Prostate gland (tissue), 2 donors: ENCODE data around the gene LRRC34. TPM values are rescaled to one million over a fixed set of nuclear protein-coding genes. Genes with fewer than 3 reads are reported as not detected.

ENCODE experiments used
- DNase-seq: peaks from one replicate; pipeline ENCODE4 v3.0.0-alpha.2; 2019; ENCODE audit warnings: low spot score
- H3K27ac ChIP-seq, 2 donors: fragments of 200-600 bp; sonication (generic); 2 replicates each; pipeline ENCODE4 v1.5.1; 2017 to 2019
- H3K27me3 ChIP-seq: fragments of 200-600 bp; sonication (generic); replicated peaks from 2 replicates; pipeline ENCODE4 v1.5.1; 2019; ENCODE audit not compliant: insufficient read depth
- H3K36me3 ChIP-seq, 2 donors: fragments of 200-600 bp; sonication (generic); 1 replicate in 1 of 2; 2 replicates in 1 of 2; pipeline versions ENCODE4 v1.5.1 to v1.8.1; 2017 to 2019
- H3K4me1 ChIP-seq: fragments of 200-600 bp; sonication (generic); replicated peaks from 2 replicates; pipeline ENCODE4 v1.5.1; 2019
- H3K4me3 ChIP-seq, 2 donors: fragments of 200-600 bp; sonication (generic); 2 replicates each; pipeline ENCODE4 v1.5.1; 2017 to 2019
- H3K9me3 ChIP-seq: fragments of 200-600 bp; sonication (generic); 2 replicates; pipeline ENCODE4 v1.5.1; 2017
- POLR2A ChIP-seq: fragments of 450-650 bp; IDR thresholded peaks from one replicate; pipeline ENCODE4 v1.6.1; 2016; ENCODE audit warnings: antibody characterized with exemption, mild to moderate bottlenecking
- POLR2AphosphoS5 ChIP-seq: sonication (generic); formaldehyde crosslinking; IDR thresholded peaks from one replicate; pipeline ENCODE4 v1.6.1; 2017; ENCODE audit warnings: antibody characterized with exemption
- WGBS: methylation state at CpG from one replicate; pipeline ENCODE4 v1.1.5; 2018; 5-methylcytosine and 5-hydroxymethylcytosine counted together
- intact Hi-C: fragments of 100-400 bp; cut with DNase I; formaldehyde crosslinking; loops from one replicate; pipeline ENCODE4 v1.14.2; 2022
- total RNA-seq, 2 donors: library from RNA; depleted of rRNA; stranded (reverse); fragments of >200 nt; gene quantifications; one replicate each; pipeline ENCODE4 v1.1.0, GENCODE V29; 2016
- TF ChIP-seq, protein P1 (sequence below), 4 experiments: fragments of 200-600 bp in 2 of 4; fragments of 450-650 bp in 2 of 4; sonication (generic) in 2 of 4; IDR thresholded peaks; 1 replicate in 3 of 4; 2 replicates in 1 of 4; pipeline ENCODE4 v1.5.1; 2016 to 2019; ENCODE audit warnings: antibody characterized with exemption in 4 of 4, mild to moderate bottlenecking in 2 of 4, moderate library complexity in 2 of 4

The LRRC34 gene
- total RNA-seq, 2 donors from 2014 or later: 2.8 to 5.4 TPM

DNA sequence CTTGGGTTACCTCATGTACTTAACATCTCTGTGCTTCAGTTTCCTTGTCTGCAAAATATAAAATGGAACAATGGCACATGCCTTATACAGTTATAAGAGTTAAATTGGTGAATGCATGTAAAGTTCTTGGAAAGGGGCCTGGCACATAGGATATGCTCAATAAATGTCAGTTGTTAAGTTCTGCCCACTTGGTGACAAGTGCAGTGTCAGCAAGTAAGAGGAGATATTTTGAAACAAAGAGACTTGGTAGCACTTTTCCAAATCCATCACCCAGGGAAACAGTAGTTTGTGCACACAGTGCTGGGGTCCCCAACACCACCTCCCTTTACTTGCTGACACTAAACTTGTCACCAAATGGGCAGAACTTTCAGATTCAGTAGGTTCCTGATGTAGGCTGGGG lies 37.9 kb upstream of the LRRC34 start:
- Histone ChIP-seq H3K27me3 (no peaks in the 10 kb centered on the region), H3K4me3 (no peak overlapping the region), H3K4me1 (no peaks in the 10 kb centered on the region), H3K36me3 (no peaks in the 10 kb centered on the region), H3K27ac (no peak overlapping the region), H3K9me3 (no peaks in the 10 kb centered on the region)
- DNase-seq: no peak
- intact Hi-C loops: no loop called here
- TF ChIP-seq POLR2AphosphoS5: no peak
- TF ChIP-seq, protein P1, sequence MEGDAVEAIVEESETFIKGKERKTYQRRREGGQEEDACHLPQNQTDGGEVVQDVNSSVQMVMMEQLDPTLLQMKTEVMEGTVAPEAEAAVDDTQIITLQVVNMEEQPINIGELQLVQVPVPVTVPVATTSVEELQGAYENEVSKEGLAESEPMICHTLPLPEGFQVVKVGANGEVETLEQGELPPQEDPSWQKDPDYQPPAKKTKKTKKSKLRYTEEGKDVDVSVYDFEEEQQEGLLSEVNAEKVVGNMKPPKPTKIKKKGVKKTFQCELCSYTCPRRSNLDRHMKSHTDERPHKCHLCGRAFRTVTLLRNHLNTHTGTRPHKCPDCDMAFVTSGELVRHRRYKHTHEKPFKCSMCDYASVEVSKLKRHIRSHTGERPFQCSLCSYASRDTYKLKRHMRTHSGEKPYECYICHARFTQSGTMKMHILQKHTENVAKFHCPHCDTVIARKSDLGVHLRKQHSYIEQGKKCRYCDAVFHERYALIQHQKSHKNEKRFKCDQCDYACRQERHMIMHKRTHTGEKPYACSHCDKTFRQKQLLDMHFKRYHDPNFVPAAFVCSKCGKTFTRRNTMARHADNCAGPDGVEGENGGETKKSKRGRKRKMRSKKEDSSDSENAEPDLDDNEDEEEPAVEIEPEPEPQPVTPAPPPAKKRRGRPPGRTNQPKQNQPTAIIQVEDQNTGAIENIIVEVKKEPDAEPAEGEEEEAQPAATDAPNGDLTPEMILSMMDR (IDR thresholded peaks at IDR 0.05): no peak
- no peak for TF ChIP-seq POLR2A

DNA sequence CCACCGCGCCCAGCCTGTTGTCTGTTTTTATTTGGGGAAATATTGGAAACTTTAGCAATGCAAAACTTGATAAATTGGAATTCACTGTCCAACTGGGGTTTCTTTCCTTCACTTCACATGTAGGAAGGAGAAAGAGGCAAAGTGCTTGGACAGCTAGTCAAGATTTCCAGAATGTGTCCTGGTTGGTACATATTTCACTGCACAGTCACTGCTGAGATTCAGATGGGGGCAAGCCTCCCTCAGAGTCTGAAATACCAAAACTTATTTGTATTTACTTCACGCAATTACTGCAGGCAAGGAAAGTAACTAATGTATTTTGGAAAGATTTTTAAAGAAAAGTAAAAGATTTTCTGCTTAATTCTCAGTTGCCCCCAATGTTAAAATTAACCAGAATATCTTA lies 36.0 kb upstream of the LRRC34 start:
- H3K4me1 ChIP-seq: no peaks in the 10 kb centered on the region
- TF ChIP-seq POLR2AphosphoS5 (no peak), POLR2A (no peak)
- TF ChIP-seq, protein P1 (IDR thresholded peaks at IDR 0.05): no peak
- no peak overlapping the region for H3K4me3 ChIP-seq
- H3K36me3 ChIP-seq: no peaks in the 10 kb centered on the region
- no peak overlapping the region for H3K27ac ChIP-seq
- H3K9me3 ChIP-seq: no peaks in the 10 kb centered on the region
- no peak for DNase-seq
- intact Hi-C loops: no loop called here
- WGBS: 98% methylated on average over 3 of the region's 3 CpGs
- H3K27me3 ChIP-seq: no peaks in the 10 kb centered on the region

DNA sequence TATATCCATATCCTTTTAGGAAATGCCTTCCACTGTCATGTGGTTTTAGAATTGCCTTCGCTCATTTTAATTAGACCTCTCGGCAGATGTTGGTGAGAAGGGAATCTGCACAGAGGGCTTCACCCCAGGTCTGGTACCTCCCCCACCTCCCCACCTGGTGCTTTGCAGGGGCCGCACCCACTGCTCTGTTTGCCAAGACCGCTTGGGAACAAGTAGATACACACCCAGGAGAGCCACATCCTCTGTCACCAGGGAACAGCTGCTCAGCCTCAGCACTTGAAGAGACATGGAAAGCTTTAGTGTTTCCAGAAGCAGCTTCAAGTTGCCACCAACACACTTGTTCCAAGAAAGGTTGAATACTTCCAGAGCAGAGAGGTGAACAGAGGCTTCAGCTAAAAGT lies 35.2 kb upstream of the LRRC34 start:
- Histone ChIP-seq H3K36me3 (no peaks in the 10 kb centered on the region), H3K27me3 (no peaks in the 10 kb centered on the region), H3K4me3 (no peak overlapping the region), H3K4me1 (no peaks in the 10 kb centered on the region), H3K27ac (no peak overlapping the region), H3K9me3 (no peaks in the 10 kb centered on the region)
- intact Hi-C loops: no loop called here
- TF ChIP-seq, protein P1 (IDR thresholded peaks at IDR 0.05): no peak
- TF ChIP-seq POLR2AphosphoS5 (no peak), POLR2A (no peak)
- WGBS: 52% methylated on average over 4 of the region's 4 CpGs
- no peak for DNase-seq

DNA sequence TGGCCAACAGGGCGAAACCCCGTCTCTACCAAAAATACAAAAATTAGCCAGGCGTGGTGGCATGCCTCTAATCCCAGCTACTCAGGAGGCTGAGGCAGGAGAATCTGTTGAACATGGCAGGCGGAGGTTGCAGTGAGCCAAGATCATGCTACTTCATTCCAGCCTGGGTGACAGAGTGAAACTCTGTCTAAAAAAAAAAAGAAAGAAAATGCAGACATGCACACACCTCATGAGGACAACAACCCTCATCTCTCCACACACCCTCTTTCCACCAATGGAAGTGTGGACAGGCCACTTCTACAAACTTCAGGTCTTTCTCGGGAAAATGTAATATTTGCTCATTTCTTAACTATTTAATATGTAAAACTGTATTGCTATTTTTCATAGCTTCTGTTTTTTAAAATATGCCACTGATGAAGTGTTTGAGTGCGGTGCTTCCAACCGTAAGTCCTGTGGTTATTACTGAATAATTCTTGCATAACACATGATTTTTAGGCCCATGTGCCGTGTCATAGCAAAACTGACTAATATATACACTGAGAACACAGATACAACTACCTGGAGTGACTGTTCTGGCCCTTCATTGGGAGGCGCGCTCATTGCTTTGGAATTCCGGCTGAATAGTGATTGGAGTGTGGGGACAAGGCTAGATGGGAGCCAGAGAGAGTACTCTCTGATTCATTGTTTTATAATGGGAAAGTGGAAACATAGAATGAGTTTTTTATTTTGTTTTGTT lies 33.9 kb upstream of the LRRC34 start:
- H3K36me3 ChIP-seq: no peaks in the 10 kb centered on the region
- no peak overlapping the region for H3K27ac ChIP-seq
- H3K9me3 ChIP-seq: no peaks in the 10 kb centered on the region
- TF ChIP-seq POLR2A (no peak), POLR2AphosphoS5 (no peak)
- TF ChIP-seq, protein P1 (IDR thresholded peaks at IDR 0.05): no peak
- no peaks in the 10 kb centered on the region for H3K27me3 ChIP-seq
- no peak overlapping the region for H3K4me3 ChIP-seq
- intact Hi-C loops: no loop called here
- DNase-seq: no peak
- 95% methylated on average over 11 of the region's 11 CpGs for WGBS
- H3K4me1 ChIP-seq: no peaks in the 10 kb centered on the region

DNA sequence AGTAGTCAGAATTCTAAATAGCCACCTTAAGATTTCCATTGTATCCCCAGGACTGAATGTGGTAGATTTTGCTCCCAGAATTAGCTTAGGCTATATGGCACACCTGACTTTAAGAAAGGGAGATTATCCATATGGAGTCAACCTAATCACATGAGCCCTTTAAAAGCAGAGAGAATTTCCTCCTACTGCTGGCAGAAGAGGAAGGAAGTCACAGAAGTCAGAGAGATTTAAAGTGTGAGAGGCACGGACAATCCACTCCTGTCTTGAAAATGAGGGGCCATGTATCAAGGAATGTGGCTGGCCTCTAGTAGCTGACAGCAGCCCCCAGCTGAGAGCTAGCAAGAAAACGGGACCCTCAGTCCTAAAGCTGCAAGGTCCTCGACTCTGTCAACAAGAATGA lies 30.3 kb upstream of the LRRC34 start:
- Histone ChIP-seq H3K4me1 (no peaks in the 10 kb centered on the region), H3K36me3 (no peaks in the 10 kb centered on the region), H3K4me3 (no peak overlapping the region), H3K27me3 (no peaks in the 10 kb centered on the region), H3K9me3 (no peaks in the 10 kb centered on the region), H3K27ac (no peak overlapping the region)
- 88% methylated on average over 3 of the region's 3 CpGs for WGBS
- intact Hi-C loops: no loop called here
- TF ChIP-seq, protein P1 (IDR thresholded peaks at IDR 0.05): no peak
- no peak for TF ChIP-seq POLR2AphosphoS5
- TF ChIP-seq POLR2A: no peak
- DNase-seq: no peak
